Measurements from ENCODE around the gene TMEM63C. TPM values are rescaled to one million over a fixed set of nuclear protein-coding genes. Genes with fewer than 3 reads are reported as not detected.
A peak's percentile ranks its signal among the peaks of the same experiment; 100 is the strongest.

The TMEM63C gene
- total RNA-seq, 3 donors from 2014 or later: 21.2 to 40.8 (median 34.9) TPM

- ATAC-seq (no peak), DNase-seq (no peak)
- Histone ChIP-seq H3K4me1 (ENCODE audit: low read depth) (no peaks in the 10 kb centered on the region), H3K36me3 (ENCODE audit: low read depth) (no peaks in the 10 kb centered on the region), H3K4me3 (no peak overlapping the region), H3K9me3 (no peaks in the 10 kb centered on the region)
- no peak for TF ChIP-seq CTCF (IDR thresholded peaks at IDR 0.05)
- intact Hi-C loops (cut with DNase I, micrococcal nuclease): no loop called here
These were observed 124.8 kb downstream of the TMEM63C start for GRCh38 chr14:77306416-77306815.

GRCh38 chr14:77306851-77307496 is 125.4 kb downstream of the TMEM63C start:
- Histone ChIP-seq H3K36me3 (ENCODE audit: low read depth) (no peaks in the 10 kb centered on the region), H3K4me1 (ENCODE audit: low read depth) (no peaks in the 10 kb centered on the region), H3K4me3 (no peak overlapping the region), H3K9me3 (no peaks in the 10 kb centered on the region)
- DNase-seq: peak in 1 of 3 donors; percentile 29
- intact Hi-C loops (cut with DNase I, micrococcal nuclease): no loop called here
- no peak for ATAC-seq
- TF ChIP-seq CTCF (IDR thresholded peaks at IDR 0.05): no peak

Small RNAs within 50 kb of the gene (microRNA-seq; reads per million reads assigned to microRNA genes)
- gene MIR1260A: not detected

Other genes with a start within 250 kb of the TMEM63C start
- 10 to 100 TPM; 15.1 to 74.1 (median 19.3) TPM for gene IRF2BPL, start 153.1 kb upstream of the TMEM63C start, total RNA-seq
- 10 to 100 TPM; 45.7 to 84.9 (median 61.0) TPM for gene CIPC, start 83.5 kb upstream of the TMEM63C start, total RNA-seq
- gene ZDHHC22, start 40.0 kb upstream of the TMEM63C start, total RNA-seq: 1 to 10 TPM in 1 of 3 donors, not detected in 2; 1.7 TPM
- 1 to 10 TPM in 1 of 3 donors, under 1 TPM in 1, not detected in 1; 0.14 to 5.3 TPM for gene NGB, start 89.4 kb downstream of the TMEM63C start, total RNA-seq
- 10 to 100 TPM; 22.9 to 28.5 (median 23.2) TPM for gene POMT2, start 139.1 kb downstream of the TMEM63C start, total RNA-seq
- gene GSTZ1, start 139.2 kb downstream of the TMEM63C start, total RNA-seq: 10 to 100 TPM; 15.6 to 42.5 (median 37.1) TPM
- 10 to 100 TPM in 1 of 3 donors, 1 to 10 TPM in 2; 6.5 to 15.6 (median 7.7) TPM for gene TMED8, start 195.3 kb downstream of the TMEM63C start, total RNA-seq
- under 1 TPM; 0.29 to 0.66 (median 0.43) TPM for gene SAMD15, start 195.6 kb downstream of the TMEM63C start, total RNA-seq
- gene NOXRED1, start 241.7 kb downstream of the TMEM63C start, total RNA-seq: 1 to 10 TPM in 1 of 3 donors, under 1 TPM in 2; 0.82 to 1.1 (median 0.82) TPM

Data from mucosa of descending colon (tissue), 3 donors.